ENCODE data around the gene RMDN3. TPM values are rescaled to one million over a fixed set of nuclear protein-coding genes. Genes with fewer than 3 reads are reported as not detected.
A peak's percentile ranks its signal among the peaks of the same experiment; 100 is the strongest.

RMDN3 gene
- total and polyA plus RNA-seq, 9 of the 15 experiments (the other 6 are each of a cell fraction or from before 2014, with no cell fraction given), result 8.1 to 38.2 (median 25.9) TPM

GRCh38 chr15:40754883-40755811, at the start of gene RMDN3 (continued):
- TF ChIP-seq CC2D1A (IDR thresholded peaks at IDR 0.05) (peak; percentile 53; the same call in 1 of the 2 replicates), NFIX (CRISPR knock-in tag; IDR thresholded peaks at IDR 0.05; ENCODE audit: low read depth) (no peak), ZNF407 (IDR thresholded peaks at IDR 0.05; ENCODE audit: low read depth) (no peak), ZNF707 (CRISPR knock-in tag; conservative IDR thresholded peaks at IDR 0.05) (no peak), E2F3 (CRISPR knock-in tag; IDR thresholded peaks at IDR 0.05) (peak; percentile 96), ZBTB5 (IDR thresholded peaks at IDR 0.05) (peak; percentile 58; the same call in 1 of the 2 replicates), RB1 (IDR thresholded peaks at IDR 0.05; ENCODE audit: low read depth) (peak; percentile 99), CBX3 (IDR thresholded peaks at IDR 0.05; ENCODE audit: borderline replicate concordance in 1 of 2, low read length in 2 of 2) (no peak), ZNF512 (tag; IDR thresholded peaks at IDR 0.05) (no peak), NR2C2 (CRISPR knock-in tag; IDR thresholded peaks at IDR 0.05) (no peak), NR2C2 (tag; IDR thresholded peaks at IDR 0.05) (peak; percentile 51; the same call in 1 of the 2 replicates), RUNX1 (IDR thresholded peaks at IDR 0.05; ENCODE audit: low read depth) (no peak), ZNF764 (CRISPR knock-in tag; IDR thresholded peaks at IDR 0.05; ENCODE audit: low read depth) (no peak), KLF13 (tag; IDR thresholded peaks at IDR 0.05; ENCODE audit: borderline replicate concordance, low read depth) (no peak), ATF7 (IDR thresholded peaks at IDR 0.05) (peak; percentile 93), RBM17 (IDR thresholded peaks at IDR 0.05; ENCODE audit: borderline replicate concordance, low read depth, low read length) (no peak)

All from K562 (cell line).